NCI-H1417 (cell line): ENCODE data around the gene SYT10.
"Not testable (repeated sequence)": the region's sequence is repeated elsewhere in the genome, so short reads cannot be mapped to it uniquely, and the experiment has no call there.

Experiments
- DNase-seq, 3 experiments: peaks; one replicate each; lab custom pipeline; 2025; lab: John Stamatoyannopoulos, UW

The SYT10 gene

DNA sequence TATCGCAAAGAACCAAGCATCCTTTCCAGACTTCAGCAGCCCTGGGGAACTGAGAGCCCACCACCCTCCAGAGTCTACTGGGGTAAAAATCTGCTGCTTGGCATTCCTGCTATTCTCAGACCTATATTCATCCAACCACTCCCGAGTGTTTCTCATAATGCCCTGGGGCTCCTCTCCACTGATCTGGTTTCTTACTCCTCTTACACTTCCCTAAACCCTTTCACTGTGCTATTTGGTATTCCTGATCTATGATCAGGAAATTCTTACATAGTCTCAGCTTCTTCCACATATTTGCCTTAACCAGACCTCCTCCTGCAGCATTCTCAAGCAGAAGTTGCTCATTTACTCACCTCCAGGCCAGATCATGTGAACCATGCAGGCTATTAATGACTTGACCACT is 82.4 kb downstream of the SYT10 start:
- DNase-seq = no peak

DNA sequence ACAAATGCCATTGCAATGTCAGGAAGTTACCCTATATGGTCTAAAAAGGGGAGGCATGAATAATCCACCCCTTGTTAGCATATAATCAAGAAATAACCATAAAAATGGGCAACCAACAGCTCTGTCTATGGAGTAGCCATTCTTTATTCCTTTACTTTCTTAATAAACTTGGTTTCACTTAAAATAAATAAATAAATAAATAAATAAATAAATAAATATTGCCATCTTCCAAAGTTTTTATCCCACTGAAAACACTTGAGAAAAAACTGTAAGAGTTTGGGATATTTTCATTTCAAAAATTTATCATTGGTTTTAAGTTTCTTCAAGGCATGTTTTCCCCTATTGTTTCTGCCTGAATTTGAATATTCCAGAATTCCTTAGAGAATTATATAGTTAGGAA is 89.8 kb downstream of the SYT10 start:
- no peak for DNase-seq

DNA sequence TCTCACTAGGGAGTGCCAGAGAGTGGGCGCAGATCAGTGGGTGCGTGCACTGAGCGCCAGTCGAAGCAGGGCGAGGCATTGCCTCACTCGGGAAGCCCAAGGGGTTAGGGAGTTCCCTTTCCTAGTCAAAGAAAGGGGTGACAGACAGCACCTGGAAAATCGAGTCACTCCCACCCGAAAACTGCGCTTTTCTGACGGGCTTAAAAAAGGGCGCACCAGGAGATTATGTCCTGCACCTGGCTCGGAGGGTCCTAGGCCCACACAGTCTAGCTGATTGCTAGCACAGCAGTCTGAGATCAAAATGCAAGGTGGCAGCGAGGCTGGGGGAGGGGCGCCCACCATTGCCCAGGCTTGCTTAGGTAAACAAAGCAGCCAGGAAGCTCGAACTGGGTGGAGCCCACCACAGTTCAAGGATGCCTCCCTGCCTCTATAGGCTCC is 107.6 kb downstream of the SYT10 start:
- not testable (repeated sequence) for DNase-seq

GRCh38 chr12:33330940-33331339 is 108.7 kb downstream of the SYT10 start:
- DNase-seq = peak in 1 of 3 experiments; percentile 47
